Activated naive CD4-positive, alpha-beta T cell (primary cell): ENCODE data around the gene METTL16.
"Not testable (repeated sequence)": the region's sequence is repeated elsewhere in the genome, so short reads cannot be mapped to it uniquely, and the experiment has no call there.

Source experiments
- DNase-seq, 4 experiments: peaks; one replicate each; lab custom pipeline; 2025; lab: John Stamatoyannopoulos, UW

METTL16 gene

DNA sequence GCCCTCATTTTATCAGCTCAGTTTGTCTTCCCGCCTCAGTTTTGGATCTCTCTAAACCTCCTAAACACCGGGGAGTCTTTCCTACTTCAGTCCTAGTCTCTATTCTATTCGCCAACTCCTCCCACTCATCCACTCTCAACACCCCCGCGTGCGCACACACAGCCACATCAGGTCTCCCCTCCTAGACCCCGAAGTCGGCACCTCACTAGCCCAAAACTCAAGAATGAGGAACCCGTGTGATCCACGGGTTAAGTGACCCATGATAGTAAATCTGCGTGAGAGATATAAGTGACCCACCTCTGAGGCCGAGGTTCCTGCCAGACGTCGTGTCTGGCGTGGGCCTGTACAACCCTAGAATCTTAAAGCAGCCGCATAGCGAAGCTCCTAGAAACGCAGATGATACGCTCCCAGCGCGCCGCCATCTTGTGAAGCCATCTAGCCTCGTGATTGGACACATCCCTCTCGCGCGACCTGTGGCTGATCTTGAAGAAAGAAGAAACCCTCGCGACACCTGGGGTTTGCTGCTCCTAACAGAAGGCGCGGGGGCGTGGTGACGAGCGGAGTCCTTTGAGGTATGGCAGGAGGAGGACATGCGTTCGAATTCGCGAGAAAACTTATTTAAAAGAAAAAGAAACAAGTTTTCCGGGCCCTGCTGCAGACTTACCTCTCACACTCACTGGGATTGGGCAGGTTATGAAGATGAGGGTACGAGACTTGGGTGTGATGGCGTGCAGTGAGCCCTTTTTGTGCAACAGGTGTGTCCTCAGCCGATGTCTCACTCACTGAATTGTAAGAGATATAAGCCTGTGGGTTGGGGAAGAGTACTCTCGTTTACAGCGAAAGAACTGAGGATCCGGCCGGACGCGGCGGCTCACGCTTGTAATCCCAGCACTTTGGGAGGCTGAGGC lies at the start of gene METTL16:
Gene METTL16 (minus strand): TSS at position 427 of the 908 bp plus-strand sequence. CDS start 9,557 bp downstream, outside the sequence.
- peak; percentile 81 to 95 (median 92) for DNase-seq

GRCh38 chr17:2560658-2561057 lies 49.0 kb upstream of the METTL16 start:
- DNase-seq, result no peak

- DNase-seq, result no peak
Observed at GRCh38 chr17:2551928-2552327, 40.2 kb upstream of the METTL16 start.

DNA sequence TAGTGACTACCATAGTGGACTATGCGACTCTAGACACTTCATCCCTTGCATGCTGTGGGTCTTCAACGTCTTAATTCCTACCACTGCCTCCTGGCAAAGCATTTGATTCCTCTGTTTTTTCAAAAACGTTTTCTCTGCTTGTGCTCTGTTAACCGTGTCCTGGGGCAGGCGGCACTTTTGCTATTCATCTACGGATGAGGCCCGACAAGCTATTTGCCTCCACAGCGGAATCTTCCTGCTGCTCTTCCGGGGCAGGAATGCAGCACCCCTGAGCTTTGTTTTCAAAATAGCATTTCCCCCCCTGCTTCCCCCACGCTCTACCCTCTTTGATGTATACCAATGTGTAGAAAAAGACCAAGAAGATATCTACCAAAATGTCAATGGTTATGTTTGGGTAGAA lies 39.8 kb upstream of the METTL16 start:
- no peak for DNase-seq

DNA sequence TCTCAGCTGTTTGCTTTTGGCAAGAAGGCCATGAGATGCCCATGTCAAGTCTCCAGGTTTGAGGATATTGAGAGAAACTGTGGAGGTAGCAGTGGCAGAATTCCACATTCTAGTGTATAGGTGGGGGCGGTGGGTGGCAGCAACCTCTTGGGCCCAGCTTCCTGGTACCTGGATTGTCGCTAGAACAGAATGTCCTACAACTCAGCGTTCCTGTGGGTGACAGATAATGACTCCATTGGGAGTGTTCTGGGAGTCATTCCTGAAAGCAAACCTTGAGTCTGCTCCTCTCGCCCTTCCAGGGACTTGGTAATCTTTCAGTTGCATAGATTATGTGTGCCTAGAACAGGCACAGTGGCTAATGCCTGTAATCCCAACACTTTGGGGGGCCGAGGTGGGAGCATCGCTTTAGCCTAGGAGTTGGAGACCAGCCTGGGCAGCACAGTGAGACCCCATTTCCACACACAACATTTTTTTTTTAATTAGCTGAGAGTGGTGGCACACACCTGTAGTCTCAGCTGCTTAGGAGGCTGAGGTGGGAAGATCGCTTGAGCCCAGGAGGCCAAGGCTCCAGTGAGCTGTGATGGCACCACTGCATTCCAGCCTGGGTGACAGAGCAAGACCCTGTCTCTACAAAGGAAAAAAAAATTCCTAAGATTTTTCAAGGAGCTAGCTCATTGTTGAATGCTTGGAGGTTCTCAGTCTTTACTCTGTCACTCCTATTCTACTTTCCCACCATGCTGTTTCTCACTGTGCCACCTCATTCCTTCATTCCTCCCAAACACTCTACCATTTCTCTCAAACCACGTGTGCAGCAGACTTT lies 37.9 kb upstream of the METTL16 start:
- no peak for DNase-seq

DNA sequence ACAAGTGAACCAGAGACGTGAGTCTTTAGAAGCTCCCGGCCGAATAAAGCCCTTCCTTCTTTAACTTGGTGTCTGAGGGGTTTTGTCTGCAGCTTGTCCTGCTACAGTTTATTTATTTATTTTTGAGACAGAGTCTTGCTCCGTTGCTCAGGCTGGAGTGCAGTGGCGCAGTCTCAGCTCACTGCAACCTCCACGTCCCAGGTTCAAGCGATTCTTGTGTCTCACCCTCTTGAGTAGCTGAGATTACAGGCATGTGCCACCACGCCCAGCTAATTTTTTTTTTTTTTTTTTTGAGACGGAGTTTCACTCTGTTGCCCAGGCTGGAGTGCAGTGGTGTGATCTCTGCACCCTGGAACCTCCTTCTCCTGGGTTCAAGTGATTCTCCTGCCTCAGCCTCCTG lies 36.3 kb upstream of the METTL16 start:
- not testable (repeated sequence) for DNase-seq

- no peak for DNase-seq
Observed at GRCh38 chr17:2547176-2547575, 35.5 kb upstream of the METTL16 start.

DNA sequence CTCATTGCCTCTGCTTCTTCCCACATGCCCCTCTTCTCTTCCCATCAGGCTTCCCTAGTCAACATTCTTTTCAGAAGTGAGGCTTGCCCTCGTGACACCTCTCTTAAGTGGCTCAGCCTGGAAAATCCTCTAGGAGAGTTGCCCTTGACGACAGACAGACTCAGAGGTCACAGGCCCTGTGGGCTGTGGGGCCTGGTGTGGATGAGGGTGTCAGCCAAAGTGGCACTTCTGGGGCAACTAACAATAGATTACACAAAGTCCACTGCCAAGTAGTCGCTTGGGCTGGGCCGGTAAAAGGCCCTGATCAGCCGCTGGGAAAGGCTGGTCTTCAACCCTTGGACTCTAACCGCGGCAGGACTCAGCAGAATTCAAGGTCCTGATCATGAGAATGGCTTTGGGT lies 33.7 kb upstream of the METTL16 start:
- no peak for DNase-seq

- no peak for DNase-seq
Observed at GRCh38 chr17:2542456-2542855, 30.8 kb upstream of the METTL16 start.

DNA sequence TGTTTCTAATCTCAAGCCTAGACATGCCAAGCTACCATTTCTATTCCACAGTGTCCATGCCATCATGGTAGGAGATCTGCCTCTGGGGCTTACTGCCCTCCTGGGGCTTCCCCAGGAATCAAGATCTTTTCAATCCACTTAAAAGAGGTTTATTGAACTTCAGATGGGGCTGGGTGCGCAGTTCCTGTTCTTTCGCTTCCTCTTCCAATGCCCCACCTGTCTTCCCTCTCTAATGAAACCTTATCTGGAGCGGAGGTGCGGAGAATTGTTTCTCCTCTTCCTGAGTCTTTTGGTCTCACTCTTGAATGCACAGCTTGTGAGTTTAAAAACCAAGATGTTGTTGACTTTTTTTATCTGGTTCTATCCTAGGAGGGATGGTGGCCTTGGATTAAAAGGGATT lies 30.4 kb upstream of the METTL16 start:
- DNase-seq, result no peak

GRCh38 chr17:2537579-2537978 lies 25.9 kb upstream of the METTL16 start:
- DNase-seq, result not testable (repeated sequence)

GRCh38 chr17:2532146-2532720 lies 20.5 kb upstream of the METTL16 start:
- DNase-seq, result no peak

- DNase-seq, result not testable (repeated sequence)
Observed at GRCh38 chr17:2531243-2531954, 19.7 kb upstream of the METTL16 start.

DNA sequence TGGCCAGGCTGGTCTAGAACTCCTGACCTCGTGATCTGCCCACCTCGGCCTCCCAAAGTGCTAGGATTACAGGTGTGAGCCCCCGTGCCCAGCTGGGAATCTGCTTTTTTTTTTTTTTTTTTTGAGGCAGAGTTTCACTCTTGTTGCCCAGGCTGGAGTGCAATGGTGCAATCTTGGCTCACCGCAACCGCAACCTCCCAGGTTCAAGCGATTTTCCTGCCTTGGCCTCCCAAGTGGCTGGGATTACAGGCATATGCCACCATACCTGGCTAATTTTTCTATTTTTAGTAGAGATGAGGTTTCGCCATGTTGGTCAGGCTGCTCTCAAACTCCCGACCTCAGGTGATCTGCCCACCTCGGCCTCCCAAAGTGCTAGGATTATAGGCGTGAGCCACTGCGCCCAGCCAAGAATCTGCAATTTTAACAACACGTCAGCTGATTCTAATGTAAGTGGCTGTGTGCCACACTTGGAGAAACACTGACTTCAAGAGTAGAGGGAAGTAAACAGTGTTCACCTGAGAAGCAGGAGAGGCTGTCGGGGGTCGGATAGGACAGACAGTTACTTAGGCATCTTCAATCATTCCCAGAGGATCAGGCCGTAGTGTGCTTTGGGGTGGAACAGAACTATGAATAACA lies 10.2 kb upstream of the METTL16 start:
- not testable (repeated sequence) for DNase-seq

DNA sequence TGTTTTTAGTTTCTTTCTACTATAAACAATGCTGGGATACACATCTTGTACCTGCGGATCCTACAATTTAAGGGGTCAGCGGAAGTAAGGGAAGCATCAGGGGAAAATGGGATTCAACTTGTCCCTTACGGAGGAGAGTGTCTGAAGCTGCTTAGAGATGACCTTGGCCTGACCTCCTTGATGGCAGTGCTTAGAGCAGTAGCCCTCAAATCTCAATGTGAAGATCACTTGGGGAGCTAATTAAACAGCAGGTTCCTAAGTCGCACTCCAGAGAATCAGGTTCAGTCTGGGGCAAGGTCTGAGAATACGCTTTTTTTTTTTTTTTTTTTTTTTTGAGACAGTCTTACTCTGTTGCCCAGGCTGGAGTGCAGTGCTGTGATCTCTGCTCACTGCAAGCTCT lies 9.6 kb upstream of the METTL16 start:
- DNase-seq, result no peak

DNA sequence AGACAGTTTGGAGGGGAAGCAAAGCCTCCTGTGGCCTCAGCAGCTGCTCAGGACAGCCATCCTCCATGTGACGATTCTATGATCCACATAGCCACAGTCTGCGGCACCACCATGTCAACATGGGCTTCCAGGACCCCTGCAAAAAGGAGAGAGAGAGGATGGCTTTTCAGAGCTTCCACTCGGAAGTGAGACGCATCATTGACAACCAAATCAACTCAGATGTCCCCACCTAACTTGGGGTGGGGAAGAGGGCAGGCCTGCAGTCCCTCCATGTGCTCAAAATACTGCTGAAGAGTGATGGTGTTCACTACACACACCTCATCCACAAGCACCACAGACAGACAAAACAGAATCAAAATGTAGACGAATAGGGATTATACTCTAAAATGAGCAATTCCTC lies 5.9 kb upstream of the METTL16 start:
- no peak for DNase-seq

DNA sequence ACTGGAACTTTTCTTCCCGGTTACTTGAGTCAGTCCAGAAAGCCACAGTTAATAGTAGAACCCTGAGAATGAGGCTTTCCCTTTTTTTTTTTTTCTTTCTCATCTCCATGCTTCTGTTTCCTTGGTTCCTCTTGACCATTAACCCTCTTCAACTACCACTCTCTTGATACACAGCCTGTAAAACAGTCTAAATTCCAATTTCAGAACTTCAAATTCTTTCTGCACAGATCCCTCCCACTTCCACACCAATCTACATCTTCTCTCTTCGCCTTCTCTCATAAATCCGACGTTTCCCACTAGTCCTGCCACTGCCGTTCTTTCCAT lies 588 bp downstream of the METTL16 start:
- DNase-seq, result no peak

- no peak for DNase-seq
Observed at GRCh38 chr17:2510559-2510958, 1.1 kb downstream of the METTL16 start.

DNA sequence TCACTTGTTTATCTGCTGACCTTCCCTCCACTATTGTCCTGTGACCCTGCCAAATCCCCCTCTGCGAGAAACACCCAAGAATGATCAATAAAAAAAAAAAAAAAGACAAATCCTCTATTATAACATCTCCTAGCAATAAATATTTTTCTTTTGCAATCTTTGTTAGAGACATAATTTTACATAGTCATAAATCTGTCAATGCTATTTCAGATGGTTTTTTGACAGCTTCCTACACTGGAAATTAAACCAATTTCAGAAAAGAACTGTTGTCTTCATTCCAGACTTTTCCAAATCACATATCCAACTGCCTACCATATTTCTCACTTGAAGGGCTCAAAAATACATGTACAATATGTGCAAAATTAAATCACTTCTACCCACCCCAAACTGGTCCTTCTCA lies 3.7 kb downstream of the METTL16 start:
- no peak for DNase-seq

GRCh38 chr17:2507015-2507414 lies 4.7 kb downstream of the METTL16 start:
- not testable (repeated sequence) for DNase-seq

GRCh38 chr17:2503627-2504026 lies 8.1 kb downstream of the METTL16 start:
- DNase-seq, result no peak
